Peyer's patch (tissue), 4 donors: ENCODE measurements around the gene ARHGAP26.

Experiments
- POLR2A ChIP-seq, 2 donors: fragments of 450-650 bp; IDR thresholded peaks; one replicate each; pipeline ENCODE4 v1.5.1; 2017; ENCODE audit warnings: antibody characterized with exemption in 2 of 2, mild to moderate bottlenecking in 2 of 2, moderate library complexity in 2 of 2
- TF ChIP-seq, protein P1 (sequence below), 6 experiments: fragments of 450-650 bp in 4 of 6; fragments of 200-600 bp in 2 of 6; sonication (generic) in 1 of 6; IDR thresholded peaks; one replicate each; pipeline ENCODE4 v1.5.1; 2017 to 2019; ENCODE audit warnings: antibody characterized with exemption in 6 of 6, mild to moderate bottlenecking in 3 of 6, moderate library complexity in 1 of 6

DNA sequence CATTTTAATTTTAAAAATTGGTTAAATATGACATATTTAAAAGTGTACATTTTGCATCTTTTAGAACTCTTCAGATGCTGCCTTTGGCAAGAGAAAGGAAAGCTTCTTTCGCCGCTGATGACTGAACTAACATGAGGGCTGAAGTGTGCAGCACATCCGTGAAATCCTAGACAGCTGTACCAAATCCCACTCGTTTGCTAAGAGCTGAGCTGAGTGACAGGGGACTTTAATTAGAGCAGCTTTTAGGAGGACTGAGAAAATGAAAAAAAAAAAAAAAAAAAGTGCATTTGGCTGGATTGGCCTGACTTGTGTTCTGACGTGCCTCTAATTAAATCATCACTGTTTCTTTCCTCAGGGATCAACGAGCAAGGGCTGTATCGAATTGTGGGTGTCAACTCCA lies 271.3 kb downstream of the ARHGAP26 start:
- TF ChIP-seq, protein P1, sequence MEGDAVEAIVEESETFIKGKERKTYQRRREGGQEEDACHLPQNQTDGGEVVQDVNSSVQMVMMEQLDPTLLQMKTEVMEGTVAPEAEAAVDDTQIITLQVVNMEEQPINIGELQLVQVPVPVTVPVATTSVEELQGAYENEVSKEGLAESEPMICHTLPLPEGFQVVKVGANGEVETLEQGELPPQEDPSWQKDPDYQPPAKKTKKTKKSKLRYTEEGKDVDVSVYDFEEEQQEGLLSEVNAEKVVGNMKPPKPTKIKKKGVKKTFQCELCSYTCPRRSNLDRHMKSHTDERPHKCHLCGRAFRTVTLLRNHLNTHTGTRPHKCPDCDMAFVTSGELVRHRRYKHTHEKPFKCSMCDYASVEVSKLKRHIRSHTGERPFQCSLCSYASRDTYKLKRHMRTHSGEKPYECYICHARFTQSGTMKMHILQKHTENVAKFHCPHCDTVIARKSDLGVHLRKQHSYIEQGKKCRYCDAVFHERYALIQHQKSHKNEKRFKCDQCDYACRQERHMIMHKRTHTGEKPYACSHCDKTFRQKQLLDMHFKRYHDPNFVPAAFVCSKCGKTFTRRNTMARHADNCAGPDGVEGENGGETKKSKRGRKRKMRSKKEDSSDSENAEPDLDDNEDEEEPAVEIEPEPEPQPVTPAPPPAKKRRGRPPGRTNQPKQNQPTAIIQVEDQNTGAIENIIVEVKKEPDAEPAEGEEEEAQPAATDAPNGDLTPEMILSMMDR (IDR thresholded peaks at IDR 0.05): no peak
- TF ChIP-seq POLR2A (IDR thresholded peaks at IDR 0.05): no peak
